Osteocyte (in vitro differentiated cells): ENCODE measurements around the gene CIRBP. TPM values are rescaled to one million over a fixed set of nuclear protein-coding genes. Genes with fewer than 3 reads are reported as not detected.

Source experiments
- DNase-seq: peaks from one replicate; pipeline ENCODE4 v3.0.0; 2021; ENCODE audit warnings: mixed read lengths; ENCODE audit not compliant: unreplicated experiment; ENCODE audit errors: extremely low spot score
- H3K27ac Mint-ChIP-seq: one replicate; pipeline ENCODE4 v1.8.0; 2021; ENCODE audit warnings: mild to moderate bottlenecking, mixed read lengths; ENCODE audit not compliant: unreplicated experiment
- H3K27me3 Mint-ChIP-seq: one replicate; pipeline ENCODE4 v1.8.0; 2021; ENCODE audit warnings: mixed read lengths; ENCODE audit not compliant: unreplicated experiment
- H3K36me3 Mint-ChIP-seq: one replicate; pipeline ENCODE4 v1.8.0; 2021; ENCODE audit warnings: mixed read lengths; ENCODE audit not compliant: unreplicated experiment
- H3K4me1 Mint-ChIP-seq: one replicate; pipeline ENCODE4 v1.8.0; 2021; ENCODE audit warnings: mixed read lengths; ENCODE audit not compliant: unreplicated experiment
- H3K4me3 Mint-ChIP-seq: one replicate; pipeline ENCODE4 v1.8.0; 2021; ENCODE audit warnings: mild to moderate bottlenecking, moderate library complexity, mixed read lengths; ENCODE audit not compliant: unreplicated experiment
- H3K9me3 Mint-ChIP-seq: one replicate; pipeline ENCODE4 v1.8.0; 2021; ENCODE audit warnings: mixed read lengths; ENCODE audit not compliant: unreplicated experiment
- long read RNA-seq: library from polyadenylated mRNA; unstranded; transcript quantifications from one replicate; pipeline ENCODE4 v2.0.0, GENCODE V29; 2021
- total RNA-seq: library from RNA; stranded (reverse); gene quantifications from 2 replicates; pipeline ENCODE4 v1.2.1, GENCODE V29; 2021
- TF ChIP-seq, protein P1 (sequence below): fragments of 200-600 bp; sonication (generic); IDR thresholded peaks from 2 replicates; pipeline ENCODE4 v1.5.0; 2021; ENCODE audit warnings: antibody characterized with exemption, mild to moderate bottlenecking, moderate library complexity

Gene CIRBP
- total RNA-seq: 401 and 408 TPM in 2 replicates
- long read RNA-seq, transcript CIRBP-246 (6 exons, 1,043 nt): minor isoform, 5 of 128 reads
- long read RNA-seq, transcript CIRBP-204 (7 exons, 870 nt): minor isoform, 6 of 128 reads
- long read RNA-seq, transcript CIRBP-201 (7 exons, 1,328 nt): major isoform, 97 of 128 reads
- long read RNA-seq, partial matches to known transcripts: 6 of 128 reads
- long read RNA-seq, other reads (novel, unspliced or antisense): 10 of 128 reads

DNA sequence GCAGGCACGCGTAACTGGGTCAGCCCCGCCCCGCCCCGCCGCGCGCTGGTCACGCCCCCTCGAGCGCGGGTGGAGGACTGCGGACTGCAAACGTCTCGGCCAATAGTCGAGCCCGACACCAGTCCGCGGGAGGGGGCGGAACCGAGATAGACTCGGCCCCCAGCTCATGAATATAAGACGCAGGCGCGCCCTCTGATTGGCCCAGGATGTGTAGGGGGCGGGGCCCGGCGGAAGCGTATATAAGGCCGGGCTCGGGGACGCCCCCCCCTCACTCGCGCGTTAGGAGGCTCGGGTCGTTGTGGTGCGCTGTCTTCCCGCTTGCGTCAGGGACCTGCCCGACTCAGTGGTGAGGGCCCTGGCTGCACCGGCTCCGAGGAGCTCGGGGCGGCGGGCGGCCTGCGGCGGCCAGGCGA, at the start of gene CIRBP:
Gene CIRBP (plus strand): TSS at position 268 of the 413 bp plus-strand sequence. CDS start 1,602 bp downstream, outside the sequence.
- peaks cover 78% of the 10 kb centered on the region for H3K4me1 Mint-ChIP-seq
- peak within 1 kb of the TSS; percentile 83 for H3K27ac Mint-ChIP-seq
- DNase-seq: peak; percentile 100
- H3K27me3 Mint-ChIP-seq: no peaks in the 10 kb centered on the region
- H3K9me3 Mint-ChIP-seq: no peaks in the 10 kb centered on the region
- peak within 1 kb of the TSS; percentile 82 for H3K4me3 Mint-ChIP-seq
- TF ChIP-seq, protein P1, sequence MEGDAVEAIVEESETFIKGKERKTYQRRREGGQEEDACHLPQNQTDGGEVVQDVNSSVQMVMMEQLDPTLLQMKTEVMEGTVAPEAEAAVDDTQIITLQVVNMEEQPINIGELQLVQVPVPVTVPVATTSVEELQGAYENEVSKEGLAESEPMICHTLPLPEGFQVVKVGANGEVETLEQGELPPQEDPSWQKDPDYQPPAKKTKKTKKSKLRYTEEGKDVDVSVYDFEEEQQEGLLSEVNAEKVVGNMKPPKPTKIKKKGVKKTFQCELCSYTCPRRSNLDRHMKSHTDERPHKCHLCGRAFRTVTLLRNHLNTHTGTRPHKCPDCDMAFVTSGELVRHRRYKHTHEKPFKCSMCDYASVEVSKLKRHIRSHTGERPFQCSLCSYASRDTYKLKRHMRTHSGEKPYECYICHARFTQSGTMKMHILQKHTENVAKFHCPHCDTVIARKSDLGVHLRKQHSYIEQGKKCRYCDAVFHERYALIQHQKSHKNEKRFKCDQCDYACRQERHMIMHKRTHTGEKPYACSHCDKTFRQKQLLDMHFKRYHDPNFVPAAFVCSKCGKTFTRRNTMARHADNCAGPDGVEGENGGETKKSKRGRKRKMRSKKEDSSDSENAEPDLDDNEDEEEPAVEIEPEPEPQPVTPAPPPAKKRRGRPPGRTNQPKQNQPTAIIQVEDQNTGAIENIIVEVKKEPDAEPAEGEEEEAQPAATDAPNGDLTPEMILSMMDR: no peak
- H3K36me3 Mint-ChIP-seq: peaks cover 29% of the 10 kb centered on the region

DNA sequence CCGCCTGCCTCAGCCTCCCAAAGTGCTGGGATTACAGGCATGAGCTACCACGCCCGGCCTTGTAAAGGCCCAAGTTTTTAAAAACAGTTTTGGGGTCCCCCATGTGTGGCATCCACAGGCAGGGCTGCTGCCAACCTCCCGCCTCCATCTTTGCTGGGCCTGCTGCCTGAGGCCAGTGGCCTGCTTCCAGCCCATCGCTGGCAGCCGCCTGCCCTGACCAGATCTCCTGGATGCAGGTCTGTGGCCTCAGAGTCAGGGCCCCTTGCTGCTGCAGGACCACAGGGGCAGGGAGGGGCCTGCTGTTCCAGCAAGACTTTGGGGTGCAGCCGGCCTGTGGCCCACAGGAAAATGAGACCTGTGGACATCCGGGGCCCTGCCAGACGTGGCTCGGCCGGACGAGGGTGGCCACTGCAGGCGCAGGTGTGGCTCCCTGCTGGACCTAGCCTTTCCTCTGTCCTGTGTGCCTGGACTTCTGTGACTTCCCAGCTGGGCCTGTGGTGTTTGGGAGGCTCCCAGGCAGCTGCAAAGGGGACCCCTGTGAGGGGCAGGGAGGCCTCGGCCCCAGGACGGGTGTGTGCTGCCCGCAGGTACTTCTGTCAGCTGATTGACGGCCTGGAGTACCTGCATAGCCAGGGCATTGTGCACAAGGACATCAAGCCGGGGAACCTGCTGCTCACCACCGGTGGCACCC, 49.2 kb upstream of the CIRBP start:
- H3K4me1 Mint-ChIP-seq: peaks cover 20% of the 10 kb centered on the region
- H3K27me3 Mint-ChIP-seq: no peaks in the 10 kb centered on the region
- H3K27ac Mint-ChIP-seq: no peak overlapping the region
- H3K9me3 Mint-ChIP-seq: no peaks in the 10 kb centered on the region
- peaks cover 2% of the 10 kb centered on the region for H3K36me3 Mint-ChIP-seq
- no peak overlapping the region for H3K4me3 Mint-ChIP-seq
- no peak for DNase-seq
- TF ChIP-seq, protein P1: no peak

DNA sequence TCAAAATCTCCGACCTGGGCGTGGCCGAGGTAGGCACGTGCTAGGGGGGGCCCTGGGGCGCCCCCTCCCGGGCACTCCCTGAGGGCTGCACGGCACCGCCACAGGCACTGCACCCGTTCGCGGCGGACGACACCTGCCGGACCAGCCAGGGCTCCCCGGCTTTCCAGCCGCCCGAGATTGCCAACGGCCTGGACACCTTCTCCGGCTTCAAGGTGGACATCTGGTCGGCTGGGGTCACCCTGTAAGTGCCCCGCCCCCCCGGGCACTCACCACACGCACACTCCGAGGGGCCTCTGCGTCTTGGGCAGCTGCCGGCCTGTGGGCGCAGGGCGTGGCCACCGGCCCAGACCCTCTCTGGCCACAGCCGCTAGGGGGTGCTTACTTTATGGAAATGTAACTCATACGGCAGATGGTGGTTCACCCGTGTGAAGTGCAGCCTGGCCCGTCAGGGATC, 48.6 kb upstream of the CIRBP start:
- H3K36me3 Mint-ChIP-seq: peaks cover 2% of the 10 kb centered on the region
- H3K4me1 Mint-ChIP-seq: peaks cover 18% of the 10 kb centered on the region
- H3K27me3 Mint-ChIP-seq: no peaks in the 10 kb centered on the region
- H3K4me3 Mint-ChIP-seq: no peak overlapping the region
- no peak overlapping the region for H3K27ac Mint-ChIP-seq
- DNase-seq: no peak
- no peaks in the 10 kb centered on the region for H3K9me3 Mint-ChIP-seq
- TF ChIP-seq, protein P1: peak; percentile 11

DNA sequence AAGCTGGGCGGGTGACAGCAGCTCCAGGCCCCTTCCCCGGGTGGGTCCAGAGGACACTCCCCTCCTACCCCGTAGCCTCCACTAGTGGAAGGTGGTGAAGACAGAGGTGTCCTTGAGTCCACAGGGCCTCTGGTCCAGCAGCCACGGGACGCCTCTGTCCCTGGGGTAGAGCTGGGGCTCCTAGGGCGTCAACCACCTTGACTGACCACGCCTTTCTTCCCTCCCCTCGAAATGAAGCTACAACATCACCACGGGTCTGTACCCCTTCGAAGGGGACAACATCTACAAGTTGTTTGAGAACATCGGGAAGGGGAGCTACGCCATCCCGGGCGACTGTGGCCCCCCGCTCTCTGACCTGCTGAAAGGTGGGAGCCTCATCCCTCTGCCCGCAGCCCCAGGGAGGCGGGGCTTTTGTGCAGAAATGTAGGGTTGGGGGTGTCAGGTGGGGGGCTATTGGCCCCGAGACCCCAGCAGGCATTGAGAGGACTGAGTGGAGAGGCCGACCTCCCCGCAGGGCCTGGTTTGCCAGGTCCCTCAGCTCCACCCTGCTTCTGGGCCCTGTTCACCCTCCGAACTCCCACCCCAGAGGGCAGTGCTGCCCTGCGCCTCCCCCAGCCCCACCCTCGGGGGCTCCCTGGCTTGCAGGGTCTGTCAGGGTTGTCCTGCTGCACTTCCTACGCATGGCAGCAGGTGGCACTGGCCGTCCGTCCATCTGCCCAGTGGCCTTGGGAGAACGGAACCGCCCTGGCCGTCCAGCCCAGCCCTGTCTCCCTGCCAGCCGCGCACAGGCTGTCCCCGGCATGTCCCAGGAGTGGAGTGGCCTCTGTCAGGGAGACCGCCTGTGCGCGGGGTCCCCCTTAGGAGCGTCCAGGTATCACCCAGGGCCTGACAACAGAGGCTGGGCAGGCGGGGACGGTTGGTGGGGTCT, 47.9 kb upstream of the CIRBP start:
- H3K27ac Mint-ChIP-seq: no peak overlapping the region
- no peaks in the 10 kb centered on the region for H3K9me3 Mint-ChIP-seq
- no peak overlapping the region for H3K4me3 Mint-ChIP-seq
- H3K36me3 Mint-ChIP-seq: peaks cover 2% of the 10 kb centered on the region
- TF ChIP-seq, protein P1: peak; percentile 72
- no peaks in the 10 kb centered on the region for H3K27me3 Mint-ChIP-seq
- no peak for DNase-seq
- peaks cover 11% of the 10 kb centered on the region for H3K4me1 Mint-ChIP-seq
